Activated CD4-positive, alpha-beta T cell treated with anti-CD3 and anti-CD28 coated beads, Interleukin-2, Interleukin-4, amounts not matched to agents 100 ng/mL and 50 ng/mL, durations not matched to agents 16 hours and 8 hours (primary cell): ENCODE measurements around the gene KLF9.
A peak's percentile ranks its signal among the peaks of the same experiment; 100 is the strongest.

ENCODE experiments used
- DNase-seq: peaks from one replicate; pipeline ENCODE4 v3.0.0-alpha.2; 2020; ENCODE audit warnings: low spot score

Gene KLF9

DNA sequence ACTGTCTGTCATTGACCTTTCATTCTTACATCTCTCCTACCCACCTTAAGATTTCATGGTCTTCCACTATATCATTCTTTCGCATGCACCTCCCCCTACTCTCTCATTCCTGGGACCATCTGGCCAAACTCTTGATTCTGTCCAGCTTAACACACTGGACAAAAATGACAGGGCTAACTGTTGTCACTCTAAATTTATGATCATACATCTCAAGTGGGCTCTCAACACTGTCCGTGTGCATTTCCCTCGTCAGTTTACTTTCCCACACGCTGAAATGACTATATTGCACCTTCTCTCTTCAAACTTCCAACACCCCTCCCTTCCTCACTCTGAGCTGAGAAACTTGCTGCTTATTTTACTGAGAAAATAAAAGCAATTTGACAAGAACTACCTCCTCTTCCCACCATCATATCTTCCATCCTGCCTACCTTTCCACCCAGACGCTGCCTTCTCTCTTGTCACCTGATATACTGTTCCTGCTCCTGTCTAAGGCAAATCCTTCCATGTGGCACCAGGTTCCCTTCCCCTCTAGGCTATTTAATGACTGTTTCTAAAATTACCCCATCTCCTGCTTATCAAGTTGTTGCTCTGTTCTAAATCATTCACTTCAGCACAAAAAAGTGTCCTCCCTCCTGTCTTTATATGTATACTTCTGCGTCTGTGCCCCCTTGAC is 8.1 kb upstream of the KLF9 start:
- DNase-seq = no peak

DNA sequence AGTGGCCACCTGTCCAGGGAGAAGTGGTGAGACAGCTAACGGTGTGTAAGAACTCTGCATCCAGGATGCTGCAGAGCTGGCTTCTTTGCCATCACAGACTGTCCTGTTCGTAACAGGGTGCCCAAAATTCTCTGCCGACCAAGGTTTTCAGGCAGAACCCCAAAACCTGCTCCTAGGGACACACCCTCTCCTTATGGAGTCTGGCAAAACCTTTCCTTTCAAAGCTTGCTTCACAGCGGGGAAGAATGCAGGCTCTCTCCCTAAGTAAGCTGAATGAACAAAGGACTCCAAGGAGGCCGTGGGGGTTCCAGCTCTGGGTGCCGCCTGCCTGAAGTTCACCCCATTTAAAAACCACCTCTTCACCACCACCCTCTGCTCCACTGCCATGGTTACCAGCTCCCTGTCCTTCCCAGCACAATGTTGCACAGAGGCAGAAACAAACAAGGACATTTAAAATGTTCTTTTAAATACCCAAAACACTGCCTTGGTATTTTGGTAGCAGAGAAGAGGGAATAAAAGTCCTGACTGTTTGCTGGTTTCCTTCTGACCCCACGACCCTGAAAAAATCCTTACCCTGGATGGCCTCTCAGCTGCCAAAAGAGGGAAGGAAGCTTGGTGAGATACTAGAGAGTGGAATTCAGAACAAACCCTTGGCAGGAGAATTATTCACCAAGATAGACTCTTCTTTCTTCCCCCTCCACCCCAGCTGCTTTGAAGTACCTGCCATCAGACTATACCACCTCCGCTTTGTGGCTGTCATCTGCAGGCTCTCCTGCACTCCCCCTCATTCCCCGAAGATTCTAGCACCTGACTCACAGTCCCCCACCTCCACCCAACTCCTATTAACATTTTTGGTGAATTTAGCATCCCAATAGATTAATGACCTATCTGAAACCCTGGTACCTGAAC is 7.1 kb upstream of the KLF9 start:
- no peak for DNase-seq

DNA sequence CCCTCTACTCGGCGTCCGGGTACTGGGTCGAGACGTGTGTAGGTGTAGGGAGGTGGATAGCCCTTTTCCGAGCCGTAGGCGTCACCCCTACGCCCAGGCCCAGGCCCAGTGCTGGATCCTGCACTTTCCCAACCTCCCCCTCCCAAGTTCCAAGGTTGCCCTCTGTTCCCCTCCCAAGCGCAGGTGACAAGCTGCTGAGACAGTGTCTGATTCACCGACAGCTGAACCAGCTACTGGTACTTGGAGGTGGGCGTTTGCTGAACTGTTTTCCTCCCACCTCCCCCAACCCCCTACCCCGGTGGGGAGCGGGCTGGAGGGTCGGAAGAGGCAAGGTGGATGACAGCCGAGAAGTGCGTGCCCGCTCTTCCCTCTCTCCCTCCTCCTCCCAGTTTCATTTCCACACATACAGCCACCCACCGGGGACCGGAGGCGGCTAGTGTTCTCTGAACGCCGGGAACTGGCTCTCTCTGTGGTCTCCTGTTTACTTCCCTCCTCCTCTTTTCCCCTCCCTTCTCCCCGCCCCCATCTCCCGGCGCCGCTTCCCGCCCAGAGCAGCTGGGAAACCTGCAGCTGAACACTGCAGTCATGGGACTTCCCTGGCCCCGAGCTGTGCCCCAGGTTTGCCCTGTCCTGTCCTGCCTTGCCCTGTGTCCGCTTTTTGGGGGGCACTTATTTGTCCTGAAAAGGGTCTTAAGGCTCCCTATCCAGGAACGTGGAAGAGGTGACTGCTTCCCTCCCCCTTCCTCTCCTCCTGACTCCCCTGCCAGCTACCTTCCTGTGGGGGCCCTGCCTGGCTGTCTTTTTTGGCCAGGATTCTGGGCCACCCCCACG is 6.2 kb upstream of the KLF9 start:
- peak; percentile 38 for DNase-seq

DNA sequence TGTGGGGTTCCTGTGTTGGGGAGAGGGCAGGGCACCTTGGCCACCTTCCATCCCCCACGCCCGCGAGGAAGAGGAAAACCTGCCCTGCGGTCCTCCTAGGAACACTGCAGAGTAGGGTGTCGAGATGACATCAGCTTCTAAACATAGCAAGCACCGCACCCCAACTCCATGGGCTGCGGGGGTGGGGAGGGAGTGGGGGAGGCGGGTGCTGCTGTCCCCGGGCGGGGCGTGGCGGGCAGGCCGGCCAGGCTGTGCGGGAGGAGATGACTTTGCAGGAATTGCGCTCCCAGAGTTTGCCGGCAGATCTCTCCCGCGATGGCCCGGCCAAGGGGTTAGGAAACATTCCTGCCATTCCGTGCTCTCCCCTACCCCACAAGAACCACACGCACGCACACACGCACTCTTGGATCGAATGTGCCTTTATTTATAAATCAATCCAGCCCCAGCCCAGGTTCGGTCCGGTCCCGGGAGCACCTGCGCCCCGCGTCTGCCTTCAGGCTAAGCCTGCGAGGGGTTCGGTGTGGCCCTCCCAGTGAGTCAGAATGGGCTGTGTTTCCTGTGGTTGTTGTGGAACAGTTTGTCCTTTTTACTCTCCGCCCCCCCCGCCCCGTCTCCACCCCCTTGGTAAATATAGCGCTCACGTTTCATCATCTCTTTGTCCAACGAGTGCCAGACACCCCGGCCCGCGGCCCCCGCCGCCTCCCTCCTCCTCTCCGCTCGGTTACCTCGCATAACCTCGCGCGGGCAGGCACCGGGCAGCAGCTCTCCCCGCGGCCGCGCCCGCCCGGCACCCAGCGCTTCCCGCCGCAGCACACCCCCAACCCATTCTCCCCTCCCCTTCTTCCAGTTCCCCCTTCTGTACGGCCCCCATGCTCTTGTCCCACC is 5.3 kb upstream of the KLF9 start:
- DNase-seq = peak; percentile 83

DNA sequence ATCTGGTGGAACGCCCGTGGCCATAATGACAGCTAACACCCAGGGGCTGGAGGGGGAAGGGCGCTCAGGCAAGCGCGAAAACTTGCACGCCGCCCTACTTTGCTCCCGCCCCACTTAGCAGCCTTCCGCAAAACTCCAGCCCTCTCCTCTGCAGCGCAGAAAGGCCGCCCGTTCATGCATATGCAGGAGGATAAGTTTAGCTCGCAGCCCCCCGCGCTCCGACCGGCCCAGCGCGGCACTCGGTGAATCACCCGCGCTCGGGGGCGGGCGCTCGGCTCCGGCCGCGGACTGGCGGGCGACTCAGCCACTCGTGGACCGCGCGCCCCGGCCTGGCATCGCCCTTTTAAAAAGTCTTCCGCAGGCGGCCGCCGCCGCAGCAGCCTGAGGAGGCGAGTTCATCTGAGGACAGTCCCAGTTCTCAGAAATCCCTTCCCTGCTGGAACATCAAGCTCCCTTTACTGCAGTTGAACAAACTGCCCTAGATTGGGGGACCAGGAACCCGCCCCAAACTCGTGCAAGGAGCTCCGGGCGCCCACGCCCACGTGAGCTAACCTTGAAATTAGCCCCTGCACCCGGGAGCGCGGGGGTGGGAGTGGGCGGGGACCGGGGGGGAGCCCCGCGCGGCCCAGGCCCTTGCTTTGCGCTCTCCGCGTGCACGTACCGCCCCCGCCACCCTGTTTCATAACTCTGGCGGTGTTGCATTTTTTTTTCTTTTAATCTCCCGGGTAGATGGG is 4.5 kb upstream of the KLF9 start:
- peak; percentile 81 for DNase-seq

DNA sequence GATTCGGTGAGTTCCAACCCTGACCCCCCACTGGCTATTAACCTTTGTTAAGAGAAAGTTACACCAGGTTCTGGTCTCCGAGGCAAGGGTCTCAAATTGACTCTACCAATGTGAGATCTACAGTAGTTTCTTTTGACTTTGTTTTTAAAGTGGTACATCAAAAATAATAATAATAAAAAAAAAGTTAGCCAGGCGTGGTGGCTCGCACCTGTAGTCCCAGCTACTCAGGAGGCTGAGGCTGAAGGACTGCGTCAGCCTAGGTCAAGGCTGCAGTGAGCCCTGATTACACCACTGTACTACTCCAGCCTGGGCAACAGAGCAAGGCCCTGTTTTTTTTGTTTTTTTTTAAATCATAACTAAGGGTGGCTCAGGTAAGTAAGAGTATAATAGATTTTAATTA is 1.0 kb upstream of the KLF9 start:
- DNase-seq = no peak

DNA sequence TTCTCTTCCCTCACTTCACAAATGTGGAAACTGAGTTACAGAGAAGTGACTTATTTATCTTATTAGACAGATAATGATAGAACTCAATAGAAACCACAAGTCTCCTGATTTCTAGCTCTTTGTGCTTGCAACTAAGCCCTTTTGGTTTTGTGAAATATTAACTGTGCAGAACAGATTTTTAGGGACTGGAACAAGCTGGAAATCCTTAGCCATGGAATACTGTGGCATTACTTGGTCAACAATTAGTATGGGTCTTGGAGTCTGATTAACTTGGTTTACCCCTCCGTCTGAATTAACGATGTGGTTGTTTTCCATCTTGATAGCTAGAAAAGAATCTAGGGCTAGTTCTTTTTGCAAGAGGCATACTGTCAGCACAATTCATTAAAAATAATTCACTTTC is 584 bp upstream of the KLF9 start:
- DNase-seq = no peak

DNA sequence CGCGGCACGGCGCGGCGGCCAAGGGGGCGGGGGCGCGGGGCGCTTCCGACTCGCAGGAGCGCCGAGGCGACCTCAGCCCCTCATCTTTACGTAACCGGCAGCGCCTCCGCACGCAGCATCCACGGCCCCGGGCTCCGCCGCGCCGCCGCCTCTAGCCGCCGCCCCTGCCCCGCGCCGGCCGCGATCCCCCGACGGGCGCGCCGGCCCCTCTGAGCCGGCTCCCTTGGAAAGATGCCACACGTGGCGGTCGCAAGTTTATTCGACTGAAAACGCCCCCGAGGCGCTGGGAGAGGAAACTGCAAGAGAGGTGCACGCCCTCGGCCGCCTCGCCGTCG is 1.0 kb downstream of the KLF9 start:
- DNase-seq = no peak

DNA sequence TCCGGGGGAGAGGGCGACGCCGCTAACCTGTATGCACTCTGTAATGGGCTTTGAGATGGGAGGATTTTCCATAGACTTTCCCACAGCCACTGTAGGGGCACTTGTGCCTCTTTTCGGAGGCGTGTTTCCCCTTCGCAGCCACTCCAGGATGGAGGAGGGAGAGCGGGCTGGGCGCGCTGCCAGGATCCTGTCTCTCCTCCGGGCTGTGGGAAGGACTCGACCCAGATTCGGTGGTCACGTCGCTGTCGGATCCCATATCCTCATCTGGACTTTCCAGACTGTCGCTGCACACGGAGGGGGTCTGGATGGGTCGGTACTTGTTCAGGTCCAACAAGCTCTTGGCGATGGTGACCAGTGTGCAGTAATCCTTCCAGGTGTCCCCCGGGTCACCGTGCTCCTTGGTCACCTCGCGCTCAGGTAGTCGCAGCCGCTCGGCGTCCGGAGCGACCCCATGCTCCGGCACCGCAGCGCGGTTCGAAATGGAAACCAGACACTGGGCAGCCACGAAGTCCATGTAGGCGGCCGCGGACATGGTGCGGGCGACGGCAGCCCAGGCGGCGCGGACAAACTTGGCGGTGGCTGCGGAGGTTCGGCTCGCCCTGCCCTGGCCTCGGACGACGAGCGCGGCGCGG is 1.5 kb downstream of the KLF9 start:
- DNase-seq = no peak

DNA sequence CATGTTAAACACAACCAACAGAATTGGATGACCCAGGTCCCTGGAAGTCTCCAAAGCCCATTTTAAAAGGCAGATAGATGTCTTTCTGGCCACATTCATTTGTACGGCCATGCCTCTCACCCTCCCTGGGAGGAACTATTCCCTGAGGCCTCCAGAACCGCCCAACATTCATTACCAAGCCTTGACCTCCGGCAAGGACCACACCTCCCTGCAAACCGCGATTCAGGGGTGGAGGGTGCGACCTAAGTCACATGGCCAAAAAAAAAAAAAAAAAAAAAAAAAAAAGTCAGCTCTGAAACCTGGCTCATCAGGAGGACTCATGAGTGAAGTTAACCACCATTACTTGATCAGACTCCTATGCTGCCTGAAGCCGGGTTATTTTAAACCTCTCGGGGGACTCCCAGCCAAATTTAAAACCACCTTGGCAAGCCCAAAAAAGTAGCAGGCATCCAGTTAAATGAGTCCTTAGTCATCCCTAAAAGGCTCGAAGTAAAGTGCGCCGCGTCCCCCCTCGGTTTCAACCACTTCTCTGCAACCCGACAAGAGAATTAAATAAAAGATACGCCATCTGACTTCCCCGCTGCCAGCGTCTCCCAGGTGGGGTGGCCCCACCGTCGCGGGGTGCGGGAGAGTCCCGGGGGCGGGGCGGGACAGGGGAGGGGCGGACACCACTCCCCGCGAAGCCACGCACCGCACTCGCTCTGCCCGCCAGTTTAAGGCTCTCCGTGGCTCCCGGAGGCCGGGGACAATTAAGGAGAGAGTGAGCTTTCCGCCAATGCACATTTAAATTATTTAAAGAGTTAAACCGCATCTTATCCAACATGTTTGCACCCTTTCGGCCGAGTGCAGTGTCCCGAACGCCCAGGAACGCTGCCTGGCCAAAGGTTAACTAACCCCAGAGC is 2.3 kb downstream of the KLF9 start:
- peak; percentile 71 for DNase-seq

DNA sequence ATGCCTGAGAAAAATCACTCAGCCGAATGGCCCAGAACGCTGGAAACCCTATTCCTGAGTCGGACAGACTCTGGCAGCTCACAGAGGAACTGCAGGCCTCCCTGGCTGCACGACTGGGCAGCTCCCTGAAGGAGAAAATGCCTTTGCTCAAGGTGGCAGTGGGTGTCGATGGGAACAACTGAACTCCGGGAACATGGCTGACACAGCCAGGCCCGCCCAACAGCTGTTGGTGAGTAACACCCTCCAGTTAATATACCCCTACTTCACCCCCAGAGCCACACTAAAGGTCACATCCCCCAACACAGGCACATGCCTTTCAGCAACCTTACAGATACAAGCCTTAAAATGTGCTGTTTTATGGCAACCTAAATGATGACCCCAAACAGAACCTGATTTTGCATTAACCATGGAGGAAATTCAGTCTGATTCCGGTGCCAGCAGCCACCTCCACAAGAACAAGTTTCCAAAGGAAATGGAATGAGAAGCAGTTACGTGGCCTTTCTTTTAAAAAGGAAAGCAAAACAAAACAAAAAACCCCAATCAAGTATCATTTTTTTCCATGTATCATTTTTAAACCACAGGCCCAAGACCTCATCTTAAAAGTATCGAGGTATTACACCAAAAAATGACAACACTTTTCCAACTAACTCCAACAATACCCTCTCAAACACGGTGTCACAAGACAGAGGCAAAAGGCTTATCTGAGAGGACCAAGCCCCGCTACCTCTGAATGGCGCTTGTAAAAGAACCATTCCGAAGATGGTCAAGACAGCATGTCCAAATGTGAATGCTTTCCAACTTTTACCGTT is 3.1 kb downstream of the KLF9 start:
- DNase-seq = peak; percentile 47

DNA sequence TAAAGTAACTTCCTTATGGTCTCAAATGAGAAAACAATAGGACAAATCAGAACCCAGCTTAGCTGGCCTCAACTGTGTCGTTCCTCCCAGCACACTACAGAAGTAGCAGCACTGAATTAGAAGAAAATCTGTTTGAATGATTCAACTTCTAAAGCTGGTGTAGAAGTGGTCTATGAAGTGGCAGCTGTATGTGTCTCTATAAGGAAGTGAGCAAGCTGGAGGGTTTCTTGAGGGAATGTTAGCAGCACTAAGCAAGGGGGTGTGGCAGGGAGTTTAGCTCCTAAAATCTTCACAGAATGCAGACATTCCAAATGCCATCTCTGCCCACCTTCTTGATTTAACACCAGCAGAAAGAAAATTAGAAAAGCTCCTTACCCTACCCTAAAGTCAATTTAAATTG is 4.1 kb downstream of the KLF9 start:
- DNase-seq = no peak

DNA sequence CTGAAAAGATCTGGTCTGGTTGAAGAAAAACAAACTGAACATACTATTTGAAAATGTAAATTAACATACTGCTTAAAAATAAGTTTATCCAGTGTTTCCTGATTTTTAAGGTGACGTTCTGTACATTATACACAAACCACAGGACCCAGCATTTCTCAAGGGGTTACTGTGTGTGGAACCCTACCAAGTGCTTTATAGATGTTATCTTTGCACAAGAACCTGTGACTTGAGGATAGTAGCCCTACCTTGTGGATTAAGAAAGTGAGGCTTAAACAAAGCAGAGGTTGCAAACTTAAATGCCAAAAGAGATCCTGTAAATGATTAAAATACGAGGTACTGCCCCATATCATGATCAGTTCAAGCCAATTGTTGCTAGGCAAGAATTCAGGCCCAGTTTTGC is 4.7 kb downstream of the KLF9 start:
- no peak for DNase-seq

DNA sequence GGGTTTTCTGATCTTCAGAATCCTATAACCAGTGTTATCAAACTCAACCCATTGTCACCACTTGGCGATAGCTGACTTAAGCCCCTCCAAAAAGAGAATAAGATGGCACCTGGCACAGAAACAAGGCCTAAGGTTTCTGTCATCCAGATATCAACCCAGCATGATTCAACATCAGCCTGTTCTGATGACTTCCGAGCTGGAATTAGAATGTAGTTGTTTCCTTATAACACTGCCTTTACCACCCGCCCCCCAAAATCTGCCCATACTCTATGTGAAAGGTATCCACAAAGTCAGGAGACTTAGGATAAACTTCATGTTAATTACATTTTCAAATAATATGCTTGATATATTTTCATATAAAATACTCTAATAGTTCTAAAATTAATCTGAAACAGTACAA is 5.2 kb downstream of the KLF9 start:
- DNase-seq = no peak

DNA sequence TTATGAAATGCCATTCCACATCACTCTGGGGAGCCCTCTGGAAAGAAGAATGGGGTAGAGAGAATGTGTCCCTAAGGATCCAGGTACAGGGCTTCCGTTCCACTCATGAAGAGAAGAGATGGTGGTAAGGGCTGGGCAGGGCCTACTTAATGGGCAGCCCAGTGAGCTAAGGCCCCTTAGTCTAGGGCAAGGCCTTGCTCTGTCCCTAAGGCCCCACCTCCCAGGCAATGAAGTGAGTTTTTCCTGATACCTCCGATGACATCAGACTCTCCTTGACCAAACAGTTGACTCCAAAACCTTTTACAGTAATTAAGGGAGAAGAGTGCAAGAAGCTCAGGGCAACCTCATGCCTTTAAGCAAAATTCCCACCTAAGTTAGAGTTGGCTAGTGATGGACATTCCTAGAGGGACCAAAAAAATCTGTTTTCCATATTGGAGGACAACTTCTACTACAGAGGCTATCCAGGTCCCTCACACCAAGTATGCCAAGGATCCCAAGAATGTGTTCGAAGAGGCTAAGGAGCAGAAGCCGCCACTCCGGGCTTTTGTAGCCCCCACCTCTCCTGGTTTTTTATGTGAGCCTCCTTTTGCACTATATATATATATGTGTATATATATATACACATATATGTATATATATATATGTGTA is 5.9 kb downstream of the KLF9 start:
- no peak for DNase-seq

DNA sequence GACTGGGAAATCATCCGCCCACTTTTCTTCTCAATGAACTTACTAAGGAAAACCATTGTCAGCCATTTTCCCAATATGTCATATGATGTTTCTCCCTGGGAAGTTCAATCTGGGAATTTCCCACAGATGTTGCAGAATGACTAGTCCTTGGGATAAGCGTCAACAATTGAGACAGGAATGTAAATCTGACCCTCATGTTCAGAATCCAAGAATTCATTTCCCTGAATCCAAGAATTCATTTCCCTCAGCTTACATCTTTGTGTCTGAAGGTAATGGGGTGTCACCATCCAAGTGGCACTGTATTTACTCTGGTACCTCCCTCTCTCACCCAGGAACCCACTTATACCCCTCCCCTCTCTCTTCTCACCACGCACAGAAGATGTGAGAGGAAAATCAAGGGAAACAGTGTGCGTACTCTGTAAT is 7.4 kb downstream of the KLF9 start:
- no peak for DNase-seq

DNA sequence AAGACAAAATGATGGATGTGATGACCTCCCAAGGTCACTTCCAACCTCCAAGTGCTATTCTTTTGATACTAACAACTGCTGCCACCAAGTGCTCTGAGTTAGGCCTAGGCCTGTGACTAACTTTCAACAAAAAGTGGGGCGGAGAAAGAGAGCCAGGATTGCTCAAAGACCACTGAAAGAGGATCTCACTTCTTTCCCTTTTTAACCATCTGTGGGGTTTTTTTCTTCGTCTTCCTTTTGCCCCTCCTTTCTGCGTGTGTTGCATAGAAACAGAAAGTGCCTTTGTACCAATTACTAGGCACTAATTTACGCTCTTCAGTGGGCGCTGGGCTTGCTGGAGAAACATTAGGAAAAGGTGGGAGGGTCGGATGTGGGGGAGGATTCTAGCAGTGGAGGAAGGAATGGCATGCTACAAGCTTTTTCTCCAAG is 8.0 kb downstream of the KLF9 start:
- DNase-seq = peak; percentile 38

DNA sequence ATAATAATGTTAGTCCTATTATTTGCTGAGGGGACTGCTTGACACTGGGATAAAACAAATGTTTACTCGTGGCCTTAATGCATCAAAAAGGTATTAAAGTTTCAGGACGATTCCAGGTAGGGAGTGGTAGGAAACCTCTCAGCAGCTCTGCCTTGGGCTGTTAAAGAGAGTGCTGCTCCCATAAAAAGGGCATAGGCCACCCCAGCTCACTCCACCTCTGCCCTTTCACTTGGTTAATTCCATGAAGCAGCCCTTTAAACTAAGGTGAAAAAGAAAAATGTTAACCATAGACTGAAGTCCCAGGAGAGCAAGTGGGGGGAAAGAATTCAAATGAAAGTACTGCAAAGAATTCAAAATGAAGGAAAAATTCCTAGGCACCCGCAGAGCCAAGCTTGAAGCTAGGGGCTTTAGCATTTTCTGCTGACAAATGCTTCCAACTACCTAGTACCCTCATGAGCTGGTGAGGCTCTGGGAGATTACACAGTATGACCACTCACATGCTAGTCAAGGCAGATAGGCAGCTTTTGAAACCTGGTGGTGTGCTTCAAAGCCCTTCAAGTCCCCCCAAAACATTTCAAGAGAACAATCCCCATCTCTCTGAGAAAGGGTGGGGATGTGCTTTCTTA is 8.5 kb downstream of the KLF9 start:
- DNase-seq = no peak
